DOHH2 (cell line): Measurements from ENCODE around the gene CNBD2.
"Not testable (repeated sequence)": the region's sequence is repeated elsewhere in the genome, so short reads cannot be mapped to it uniquely, and the experiment has no call there.

ENCODE experiments used
- H3F3A ChIP-seq: fragments of 200-600 bp; sonication (generic), shearing (Covaris generic); 2 replicates; pipeline ENCODE4 v1.6.0; 2016; ENCODE audit warnings: antibody characterized with exemption, mild to moderate bottlenecking; ENCODE audit not compliant: control insufficient read depth, insufficient read depth
- H3K27ac ChIP-seq: fragments of 200-600 bp; sonication (generic); 2 replicates; pipeline ENCODE4 v1.5.1; 2014; ENCODE audit warnings: low read depth, mild to moderate bottlenecking, low read length, moderate library complexity
- H3K27me3 ChIP-seq: fragments of 200-600 bp; sonication (generic); 2 replicates; pipeline ENCODE4 v1.6.1; 2014; ENCODE audit warnings: mild to moderate bottlenecking, low read length, mixed read lengths; ENCODE audit not compliant: control insufficient read depth
- H3K36me3 ChIP-seq: fragments of 200-600 bp; sonication (generic); 2 replicates; pipeline ENCODE4 v1.6.1; 2014; ENCODE audit warnings: mild to moderate bottlenecking, low read length, moderate library complexity, mixed read lengths; ENCODE audit not compliant: control insufficient read depth
- H3K4me1 ChIP-seq: fragments of 200-600 bp; sonication (generic); 2 replicates; pipeline ENCODE4 v1.6.1; 2014; ENCODE audit warnings: mild to moderate bottlenecking, low read length, mixed read lengths; ENCODE audit not compliant: control insufficient read depth
- H3K4me2 ChIP-seq: fragments of 200-600 bp; sonication (generic); 2 replicates; pipeline ENCODE4 v1.6.0; 2014; ENCODE audit warnings: mild to moderate bottlenecking, low read length, moderate library complexity
- H3K4me3 ChIP-seq: fragments of 200-600 bp; sonication (generic); 2 replicates; pipeline ENCODE4 v1.5.1; 2014; ENCODE audit warnings: mild to moderate bottlenecking, low read length, mixed read lengths
- H3K79me2 ChIP-seq: fragments of 200-600 bp; sonication (generic); 2 replicates; pipeline ENCODE4 v1.6.1; 2014; ENCODE audit warnings: mild to moderate bottlenecking, low read length, mixed read lengths; ENCODE audit not compliant: control insufficient read depth
- H3K9me2 ChIP-seq: fragments of 200-600 bp; sonication (generic); replicated peaks from 2 replicates; pipeline ENCODE4 v1.6.1; 2014; ENCODE audit warnings: mild to moderate bottlenecking, low read length, mixed read lengths; ENCODE audit not compliant: control insufficient read depth
- H3K9me3 ChIP-seq: fragments of 200-600 bp; sonication (generic); 2 replicates; pipeline ENCODE4 v1.6.1; 2014; ENCODE audit warnings: antibody characterized with exemption, low read length, mixed read lengths; ENCODE audit not compliant: control insufficient read depth, insufficient read depth
- H4K20me1 ChIP-seq: fragments of 200-600 bp; sonication (generic); 2 replicates; pipeline ENCODE4 v1.6.0; 2014; ENCODE audit warnings: low read depth, mild to moderate bottlenecking, antibody characterized with exemption, low read length, moderate library complexity; ENCODE audit not compliant: control insufficient read depth, insufficient read depth
- CTCF ChIP-seq: fragments of 200-600 bp; sonication (generic); IDR thresholded peaks from one replicate; pipeline ENCODE4 v1.5.1; 2014; ENCODE audit warnings: antibody characterized with exemption, mild to moderate bottlenecking, low read depth, low read length; ENCODE audit not compliant: poor library complexity, severe bottlenecking
- EZH2phosphoT487 ChIP-seq: fragments of 200-600 bp; sonication (generic); IDR thresholded peaks from 2 replicates; pipeline ENCODE4 v1.6.1; 2017; ENCODE audit warnings: borderline replicate concordance, mild to moderate bottlenecking, antibody characterized with exemption, low read length, moderate library complexity, mixed read lengths

CNBD2 gene

GRCh38 chr20:36018208-36018988 is 50.0 kb downstream of the CNBD2 start:
- H3F3A ChIP-seq, result no peaks in the 10 kb centered on the region
- no peaks in the 10 kb centered on the region for H3K9me2 ChIP-seq
- no peak overlapping the region for H3K27ac ChIP-seq
- no peaks in the 10 kb centered on the region for H3K36me3 ChIP-seq
- H3K9me3 ChIP-seq, result no peaks in the 10 kb centered on the region
- no peaks in the 10 kb centered on the region for H4K20me1 ChIP-seq
- TF ChIP-seq EZH2phosphoT487 (no peak), CTCF (no peak)
- H3K79me2 ChIP-seq, result no peaks in the 10 kb centered on the region
- H3K4me2 ChIP-seq, result no peak overlapping the region
- H3K4me3 ChIP-seq, result no peak overlapping the region
- H3K27me3 ChIP-seq, result 0 out of 2 replicates have a peak, but pooled peaks cover 6% of the 10 kb centered on the region
- H3K4me1 ChIP-seq, result no peaks in the 10 kb centered on the region

- H4K20me1 ChIP-seq, H3F3A ChIP-seq, H3K27ac ChIP-seq, H3K4me2 ChIP-seq, H3K36me3 ChIP-seq, H3K4me1 ChIP-seq, H3K4me3 ChIP-seq, H3K9me3 ChIP-seq, H3K9me2 ChIP-seq, H3K79me2 ChIP-seq: not testable (repeated sequence)
- H3K27me3 ChIP-seq, result peaks cover 25% of the 10 kb centered on the region
Observed at GRCh38 chr20:36026131-36026530, 57.7 kb downstream of the CNBD2 start.

- no peak overlapping the region for H3K27ac ChIP-seq
- no peak overlapping the region for H3K4me2 ChIP-seq
Observed at GRCh38 chr20:36028106-36028808, 59.9 kb downstream of the CNBD2 start.

More at GRCh38 chr20:36028106-36028808, 59.9 kb downstream of the CNBD2 start:
- Histone ChIP-seq H3K27me3 (peaks cover 24% of the 10 kb centered on the region), H3K36me3 (no peaks in the 10 kb centered on the region), H3K4me1 (no peaks in the 10 kb centered on the region), H3K79me2 (no peaks in the 10 kb centered on the region), H3K9me3 (no peaks in the 10 kb centered on the region), H3K4me3 (no peak overlapping the region), H4K20me1 (no peaks in the 10 kb centered on the region), H3F3A (no peaks in the 10 kb centered on the region), H3K9me2 (no peaks in the 10 kb centered on the region)
- TF ChIP-seq CTCF (no peak), EZH2phosphoT487 (no peak)
